Hepatocyte (in vitro differentiated cells): Measurements from ENCODE around the gene ESAM.
"Not testable (repeated sequence)": the region's sequence is repeated elsewhere in the genome, so short reads cannot be mapped to it uniquely, and the experiment has no call there.

ENCODE experiments used
- EZH2 ChIP-seq: fragments of 200-600 bp; sonication (generic); IDR thresholded peaks from 2 replicates; pipeline ENCODE4 v1.6.1; 2016; ENCODE audit warnings: antibody characterized with exemption, mild to moderate bottlenecking, borderline replicate concordance
- EZH2phosphoT487 ChIP-seq: fragments of 200-600 bp; sonication (generic); IDR thresholded peaks from one replicate; pipeline ENCODE4 v1.6.1; 2018; ENCODE audit warnings: antibody characterized with exemption, mild to moderate bottlenecking, low read depth, moderate library complexity; ENCODE audit not compliant: unreplicated experiment, severe bottlenecking
- TF ChIP-seq, protein P1 (sequence below): fragments of 200-600 bp; sonication (generic); IDR thresholded peaks from 2 replicates; pipeline ENCODE4 v1.5.1; 2016; ENCODE audit warnings: antibody characterized with exemption, mild to moderate bottlenecking; ENCODE audit not compliant: poor library complexity

DNA sequence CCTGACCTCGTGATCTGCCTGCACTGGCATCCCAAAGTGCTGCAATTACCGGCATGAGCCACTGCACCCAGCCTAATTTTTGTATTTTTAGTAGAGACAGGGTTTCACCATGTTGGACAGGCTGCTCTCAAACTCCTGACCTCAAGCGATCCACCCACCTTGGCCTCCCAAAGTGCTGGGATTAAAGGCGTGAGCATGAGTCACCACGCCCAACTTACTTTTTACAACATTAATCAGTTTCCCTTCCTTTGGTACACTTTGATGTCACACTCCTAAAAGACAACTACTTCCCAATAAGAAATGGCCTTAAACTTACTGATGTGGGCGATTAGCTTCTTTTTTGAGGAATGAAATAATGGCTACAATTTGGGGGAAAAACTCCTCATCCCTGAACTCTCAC lies 8.9 kb upstream of the ESAM start:
- TF ChIP-seq, protein P1, sequence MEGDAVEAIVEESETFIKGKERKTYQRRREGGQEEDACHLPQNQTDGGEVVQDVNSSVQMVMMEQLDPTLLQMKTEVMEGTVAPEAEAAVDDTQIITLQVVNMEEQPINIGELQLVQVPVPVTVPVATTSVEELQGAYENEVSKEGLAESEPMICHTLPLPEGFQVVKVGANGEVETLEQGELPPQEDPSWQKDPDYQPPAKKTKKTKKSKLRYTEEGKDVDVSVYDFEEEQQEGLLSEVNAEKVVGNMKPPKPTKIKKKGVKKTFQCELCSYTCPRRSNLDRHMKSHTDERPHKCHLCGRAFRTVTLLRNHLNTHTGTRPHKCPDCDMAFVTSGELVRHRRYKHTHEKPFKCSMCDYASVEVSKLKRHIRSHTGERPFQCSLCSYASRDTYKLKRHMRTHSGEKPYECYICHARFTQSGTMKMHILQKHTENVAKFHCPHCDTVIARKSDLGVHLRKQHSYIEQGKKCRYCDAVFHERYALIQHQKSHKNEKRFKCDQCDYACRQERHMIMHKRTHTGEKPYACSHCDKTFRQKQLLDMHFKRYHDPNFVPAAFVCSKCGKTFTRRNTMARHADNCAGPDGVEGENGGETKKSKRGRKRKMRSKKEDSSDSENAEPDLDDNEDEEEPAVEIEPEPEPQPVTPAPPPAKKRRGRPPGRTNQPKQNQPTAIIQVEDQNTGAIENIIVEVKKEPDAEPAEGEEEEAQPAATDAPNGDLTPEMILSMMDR, result not testable (repeated sequence)
- TF ChIP-seq EZH2, EZH2phosphoT487: not testable (repeated sequence)
